Peyer's patch (tissue), 4 donors: Measurements from ENCODE around the gene SIX5. TPM values are rescaled to one million over a fixed set of nuclear protein-coding genes. Genes with fewer than 3 reads are reported as not detected.

ENCODE experiments used
- DNase-seq, 3 donors: peaks; one replicate each; pipeline ENCODE4 v3.0.0-alpha.2; 2017 to 2019
- H3K27ac ChIP-seq, 4 donors: fragments of 200-600 bp; sonication (generic); one replicate each; pipeline ENCODE4 v1.5.1; 2016 to 2019
- H3K27me3 ChIP-seq, 2 donors: fragments of 200-600 bp; sonication (generic); one replicate each; pipeline ENCODE4 v1.5.1; 2019
- H3K36me3 ChIP-seq, 3 donors: fragments of 200-600 bp; sonication (generic); one replicate each; pipeline ENCODE4 v1.5.1; 2016 to 2019
- H3K4me1 ChIP-seq, 4 donors: fragments of 200-600 bp; sonication (generic); one replicate each; pipeline ENCODE4 v1.5.1; 2016 to 2019
- H3K4me3 ChIP-seq, 4 donors: fragments of 200-600 bp; sonication (generic); 1 replicate in 3 of 4; 2 replicates in 1 of 4; pipeline ENCODE4 v1.5.1; 2016 to 2019; ENCODE audit warnings: mild to moderate bottlenecking in 1 of 4
- H3K9me3 ChIP-seq, 4 donors: fragments of 200-600 bp; sonication (generic); one replicate each; pipeline ENCODE4 v1.5.1; 2016 to 2019; ENCODE audit warnings: mild to moderate bottlenecking in 1 of 4
- POLR2A ChIP-seq, 2 donors: fragments of 450-650 bp; IDR thresholded peaks; one replicate each; pipeline ENCODE4 v1.5.1; 2017; ENCODE audit warnings: antibody characterized with exemption in 2 of 2, mild to moderate bottlenecking in 2 of 2, moderate library complexity in 2 of 2
- total RNA-seq, 4 donors: library from RNA; depleted of rRNA; stranded (reverse); fragments of >200 nt; gene quantifications; one replicate each; pipeline ENCODE4 v1.1.0, GENCODE V29; 2016
- TF ChIP-seq, protein P1 (sequence below), 6 experiments: fragments of 450-650 bp in 4 of 6; fragments of 200-600 bp in 2 of 6; sonication (generic) in 1 of 6; IDR thresholded peaks; one replicate each; pipeline ENCODE4 v1.5.1; 2017 to 2019; ENCODE audit warnings: antibody characterized with exemption in 6 of 6, mild to moderate bottlenecking in 3 of 6, moderate library complexity in 1 of 6

SIX5 gene
- total RNA-seq, 4 donors from 2014 or later = 3.3 to 11.5 (median 6.2) TPM

DNA sequence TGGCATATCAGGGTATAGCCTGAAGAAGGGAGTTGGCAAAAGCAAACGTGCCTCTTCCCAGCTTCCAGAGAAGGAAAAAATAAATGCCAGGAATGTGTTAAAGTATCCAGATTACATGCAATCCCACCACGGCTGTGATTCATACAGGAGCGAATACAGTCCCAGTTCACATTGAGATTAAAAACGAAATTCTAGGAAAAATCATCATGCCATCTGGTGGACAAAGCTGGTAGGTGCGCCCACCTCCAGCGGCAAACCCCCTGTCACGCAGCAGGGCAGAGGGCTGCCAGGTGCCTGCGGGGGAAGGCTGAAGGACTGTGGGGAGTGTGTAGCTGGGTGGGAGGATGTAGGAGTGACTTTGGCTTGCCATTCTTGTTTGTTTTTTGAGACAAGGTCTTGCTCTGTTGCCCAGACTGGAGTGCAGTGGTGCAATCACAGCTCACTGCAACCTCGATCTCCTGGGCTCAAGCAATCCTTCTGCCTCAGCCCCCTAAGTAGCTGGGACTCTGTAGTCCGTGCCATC, 30.0 kb upstream of the SIX5 start:
- H3K27me3 ChIP-seq = no peaks in the 10 kb centered on the region
- no peaks in the 10 kb centered on the region for H3K36me3 ChIP-seq
- no peaks in the 10 kb centered on the region for H3K9me3 ChIP-seq
- H3K4me3 ChIP-seq = no peak overlapping the region
- H3K4me1 ChIP-seq = peaks cover 0 to 6% (median 0%) of the 10 kb centered on the region in 4 donors
- TF ChIP-seq, protein P1, sequence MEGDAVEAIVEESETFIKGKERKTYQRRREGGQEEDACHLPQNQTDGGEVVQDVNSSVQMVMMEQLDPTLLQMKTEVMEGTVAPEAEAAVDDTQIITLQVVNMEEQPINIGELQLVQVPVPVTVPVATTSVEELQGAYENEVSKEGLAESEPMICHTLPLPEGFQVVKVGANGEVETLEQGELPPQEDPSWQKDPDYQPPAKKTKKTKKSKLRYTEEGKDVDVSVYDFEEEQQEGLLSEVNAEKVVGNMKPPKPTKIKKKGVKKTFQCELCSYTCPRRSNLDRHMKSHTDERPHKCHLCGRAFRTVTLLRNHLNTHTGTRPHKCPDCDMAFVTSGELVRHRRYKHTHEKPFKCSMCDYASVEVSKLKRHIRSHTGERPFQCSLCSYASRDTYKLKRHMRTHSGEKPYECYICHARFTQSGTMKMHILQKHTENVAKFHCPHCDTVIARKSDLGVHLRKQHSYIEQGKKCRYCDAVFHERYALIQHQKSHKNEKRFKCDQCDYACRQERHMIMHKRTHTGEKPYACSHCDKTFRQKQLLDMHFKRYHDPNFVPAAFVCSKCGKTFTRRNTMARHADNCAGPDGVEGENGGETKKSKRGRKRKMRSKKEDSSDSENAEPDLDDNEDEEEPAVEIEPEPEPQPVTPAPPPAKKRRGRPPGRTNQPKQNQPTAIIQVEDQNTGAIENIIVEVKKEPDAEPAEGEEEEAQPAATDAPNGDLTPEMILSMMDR (IDR thresholded peaks at IDR 0.05) = peak; percentile 82 to 94 (median 84)
- no peak for TF ChIP-seq POLR2A (IDR thresholded peaks at IDR 0.05)
- peak; percentile 38 to 77 (median 72) for DNase-seq
- H3K27ac ChIP-seq = no peak overlapping the region

DNA sequence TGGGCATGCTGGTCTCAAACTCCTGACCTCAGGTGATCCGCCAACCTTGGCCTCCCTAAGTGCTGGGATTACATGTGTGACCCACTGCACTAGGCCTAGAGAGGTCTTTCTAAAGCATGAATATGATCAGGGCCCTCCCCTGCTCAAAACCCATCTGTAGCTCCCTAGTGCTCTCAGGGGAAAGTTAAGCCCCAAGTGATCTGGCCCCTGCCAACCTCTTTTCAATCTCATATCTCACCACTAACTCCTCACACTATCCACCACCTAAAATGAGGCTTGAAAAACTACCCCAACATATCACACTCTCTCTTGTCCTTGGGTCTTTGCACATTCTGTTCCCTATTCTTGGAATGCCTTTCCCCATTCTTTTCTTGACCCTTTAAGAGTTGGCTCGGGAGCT, 25.6 kb upstream of the SIX5 start:
- H3K9me3 ChIP-seq = no peaks in the 10 kb centered on the region
- peaks cover 4 to 24% (median 15%) of the 10 kb centered on the region in 4 donors for H3K4me1 ChIP-seq
- no peak overlapping the region for H3K27ac ChIP-seq

DNA sequence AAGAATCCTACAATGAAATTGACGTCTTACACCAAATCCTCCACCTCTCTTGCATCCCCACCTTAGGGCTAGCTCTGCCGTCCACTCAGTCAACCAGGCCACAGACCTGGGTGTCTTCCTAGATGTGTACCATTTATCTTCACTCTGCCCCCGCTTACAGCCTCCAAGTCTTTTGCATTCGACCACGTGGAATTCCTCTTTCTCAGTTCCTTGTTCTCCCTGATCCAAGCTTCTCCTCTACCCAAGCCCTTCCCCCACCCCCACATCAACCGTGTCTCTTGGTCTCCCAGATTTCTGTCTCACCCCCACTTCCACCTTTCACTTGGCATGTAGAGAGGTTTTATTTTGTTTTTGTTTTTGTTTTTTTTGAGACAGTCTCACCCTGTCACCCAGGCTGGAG, 24.8 kb upstream of the SIX5 start:
- peaks cover 0 to 20% (median 0%) of the 10 kb centered on the region in 3 donors for H3K36me3 ChIP-seq
- peaks cover 4 to 20% (median 15%) of the 10 kb centered on the region in 4 donors for H3K4me1 ChIP-seq
- DNase-seq = peak in 1 of 3 donors; percentile 23
- H3K27ac ChIP-seq = no peak overlapping the region
- H3K9me3 ChIP-seq = no peaks in the 10 kb centered on the region
- H3K27me3 ChIP-seq = no peaks in the 10 kb centered on the region
- H3K4me3 ChIP-seq = no peak overlapping the region
- TF ChIP-seq, protein P1 (IDR thresholded peaks at IDR 0.05) = no peak
- TF ChIP-seq POLR2A (IDR thresholded peaks at IDR 0.05) = no peak

More for the DNA sequence above, 25.6 kb upstream of the SIX5 start:
- Histone ChIP-seq H3K36me3 (peaks cover 0 to 12% (median 0%) of the 10 kb centered on the region in 3 donors), H3K27me3 (no peaks in the 10 kb centered on the region), H3K4me3 (no peak overlapping the region)
- no peak for DNase-seq
- no peak for TF ChIP-seq POLR2A (IDR thresholded peaks at IDR 0.05)

DNA sequence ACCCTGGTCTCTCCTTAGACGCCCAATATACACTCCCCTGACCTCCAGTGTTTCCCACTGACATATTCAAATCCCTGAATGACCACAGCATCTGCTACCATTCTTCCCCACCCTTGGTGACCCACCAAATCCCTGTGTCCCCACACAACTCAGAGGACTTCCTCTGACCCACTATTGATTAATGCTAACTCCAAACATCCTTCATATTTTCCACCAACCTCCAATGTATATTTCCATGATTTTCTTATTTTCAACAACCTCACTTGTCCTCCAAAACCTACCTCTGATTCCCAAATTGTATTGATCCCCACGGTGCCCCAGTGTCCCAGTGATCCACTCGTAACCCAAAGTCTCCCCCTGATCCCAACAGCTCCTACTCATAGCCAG, 24.1 kb upstream of the SIX5 start:
- no peak for DNase-seq
- Histone ChIP-seq H3K36me3 (peaks cover 0 to 25% (median 0%) of the 10 kb centered on the region in 3 donors), H3K27me3 (no peaks in the 10 kb centered on the region), H3K9me3 (no peaks in the 10 kb centered on the region), H3K4me3 (peak overlapping the region in 3 of 4 donors; percentile 78 to 87 (median 79)), H3K27ac (peak overlapping the region in 2 of 4 donors; percentile 6 to 79), H3K4me1 (peaks cover 4 to 18% (median 15%) of the 10 kb centered on the region in 4 donors)
- TF ChIP-seq POLR2A (IDR thresholded peaks at IDR 0.05) = no peak
- TF ChIP-seq, protein P1 (IDR thresholded peaks at IDR 0.05) = no peak

DNA sequence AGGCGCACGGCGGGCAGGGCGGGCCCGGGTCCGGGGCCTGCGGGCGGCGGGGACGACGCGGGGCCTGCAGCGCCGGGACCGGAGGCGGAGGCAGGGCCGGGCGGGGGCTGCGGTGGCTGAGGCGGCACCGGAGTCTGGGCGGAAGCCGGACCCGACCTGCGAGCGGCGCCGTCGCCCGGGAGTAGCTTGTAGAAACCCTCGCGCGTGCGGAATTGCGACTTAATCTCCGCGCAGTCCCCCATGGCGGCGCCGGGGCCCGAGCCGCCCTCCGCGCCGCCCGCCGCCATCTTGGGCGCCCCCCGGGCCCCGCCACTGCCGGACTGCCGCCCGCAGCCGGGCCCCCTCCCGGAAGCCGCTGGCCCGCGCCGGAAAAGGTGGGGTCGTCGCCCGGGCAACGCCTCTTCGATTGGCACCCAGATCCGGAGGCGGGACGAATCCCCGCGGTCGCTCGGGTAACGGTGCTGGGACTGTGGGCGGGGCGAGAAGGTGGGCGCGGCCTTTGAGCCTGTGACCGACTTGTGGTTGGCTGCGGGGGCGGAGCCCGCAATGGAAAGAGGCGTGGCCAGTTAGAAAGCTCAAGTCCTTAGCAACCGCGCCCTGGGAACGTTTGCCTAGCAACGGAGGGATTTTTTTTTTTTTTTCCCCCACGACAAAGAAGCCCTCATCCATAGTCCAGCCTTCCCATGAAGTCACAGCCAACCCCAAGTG, 23.6 kb upstream of the SIX5 start, which contains the start of gene DMWD:
Gene DMWD (minus strand): TSS at position 376 of the 708 bp plus-strand sequence. CDS start 89 bp downstream, at position 287.
- H3K27me3 ChIP-seq = no peaks in the 10 kb centered on the region
- TF ChIP-seq POLR2A (IDR thresholded peaks at IDR 0.05) = peak in 1 of 2 donors; percentile 72
- TF ChIP-seq, protein P1 (IDR thresholded peaks at IDR 0.05) = peak in 1 of 6 experiments; percentile 2
- DNase-seq = peak; percentile 100
- H3K4me3 ChIP-seq = peak within 1 kb of the TSS; percentile 78 to 95 (median 83)
- peaks cover 0 to 31% (median 0%) of the 10 kb centered on the region in 3 donors for H3K36me3 ChIP-seq
- H3K4me1 ChIP-seq = peaks cover 4 to 18% (median 15%) of the 10 kb centered on the region in 4 donors
- H3K9me3 ChIP-seq = no peaks in the 10 kb centered on the region
- H3K27ac ChIP-seq = peak within 1 kb of the TSS; percentile 70 to 82 (median 76)
